K562 (cell line): ENCODE data around the gene MCMBP. TPM values are rescaled to one million over a fixed set of nuclear protein-coding genes. Genes with fewer than 3 reads are reported as not detected.

ENCODE experiments used
- ATAC-seq: fragments of 200-7000 bp; cut with Tn5 transposase; 3 replicates; pipeline ENCODE4 v1.9.1; 2020; ENCODE audit warnings: moderate library complexity
- BruUV-seq: library from RNA; stranded (reverse); fragments of 400-500 nt; replicated peaks from 2 replicates; lab custom pipeline; 2021; lab: Mats Ljungman, UMichigan
- CTCF ChIA-PET: fragments of 300-600 bp; formaldehyde crosslinking; extraction: SDS; loops from one replicate; lab custom pipeline; 2021; ENCODE audit warnings: low intra/inter-chr PET ratio; lab: Yijun Ruan, JAX
- POLR2A ChIA-PET: fragments of 300-600, 350-650 bp; sonication (Branson Sonifier 250); formaldehyde crosslinking; extraction: SDS; loops from one replicate; lab custom pipeline; 2021; ENCODE audit warnings: antibody characterized with exemption, inconsistent platforms; lab: Yijun Ruan, JAX
- DNase-seq, 4 experiments: peaks; one replicate each; pipeline versions ENCODE4 v3.0.0 to v3.0.0-alpha.2; 2011 to 2018; ENCODE audit warnings: low spot score in 3 of 4, mixed read lengths in 3 of 4; ENCODE audit errors: extremely low read depth in 1 of 4
- FAIRE-seq: peaks from 2 replicates; lab custom pipeline; 2011; peaks lifted over from hg19 to GRCh38; lab: Jason Lieb, UNC
- H2AFZ ChIP-seq: 2 replicates; pipeline ENCODE4 v1.6.0; 2011; ENCODE audit warnings: low read depth, low read length, control low read depth, inconsistent platforms
- H3K27ac ChIP-seq: fragments of 200-600 bp; 3 replicates; pipeline ENCODE4 v1.8.0; 2011; ENCODE audit warnings: low read depth, mild to moderate bottlenecking, control low read depth, inconsistent platforms, low read length, moderate library complexity, mixed read lengths; ENCODE audit errors: extremely low read depth
- H3K27me3 ChIP-seq, 2 experiments: fragments of 300-600 bp in 1 of 2; 2 replicates in 1 of 2; 3 replicates in 1 of 2; pipeline versions ENCODE4 v1.6.0 to v1.8.0; 2011; ENCODE audit warnings: inconsistent platforms in 2 of 2, low read length in 2 of 2, mild to moderate bottlenecking in 1 of 2, mixed read lengths in 1 of 2, moderate library complexity in 1 of 2; ENCODE audit not compliant: control insufficient read depth in 2 of 2, insufficient read depth in 2 of 2
- H3K36me3 ChIP-seq: fragments of 300-600 bp; 3 replicates; pipeline ENCODE4 v1.8.0; 2011; ENCODE audit warnings: mild to moderate bottlenecking, low read length, inconsistent platforms; ENCODE audit not compliant: control insufficient read depth, insufficient read depth
- H3K4me1 ChIP-seq, 2 experiments: fragments of 200-600 bp in 1 of 2; replicated peaks in 1 of 2; 2 replicates in 1 of 2; 3 replicates in 1 of 2; pipeline versions ENCODE4 v1.5.1 to v1.8.0; 2011; ENCODE audit warnings: inconsistent platforms in 2 of 2, low read length in 2 of 2, mild to moderate bottlenecking in 1 of 2, mixed read lengths in 1 of 2, moderate library complexity in 1 of 2; ENCODE audit not compliant: control insufficient read depth in 2 of 2, insufficient read depth in 2 of 2
- H3K4me2 ChIP-seq: 2 replicates; pipeline ENCODE4 v1.6.1; 2011; ENCODE audit warnings: low read length, control low read depth, inconsistent platforms, mixed read lengths; ENCODE audit not compliant: insufficient read depth
- H3K4me3 ChIP-seq: fragments of 200-600 bp; sonication (generic), shearing (Covaris generic); 2 replicates; pipeline ENCODE4 v1.5.1; 2016; ENCODE audit warnings: control low read depth, inconsistent platforms
- H3K79me2 ChIP-seq: fragments of 200-600 bp; 3 replicates; pipeline ENCODE4 v1.8.0; 2011; ENCODE audit warnings: low read length, inconsistent platforms; ENCODE audit not compliant: control insufficient read depth, insufficient read depth
- H3K9ac ChIP-seq, 2 experiments: 2 replicates each; pipeline versions ENCODE4 v1.6.0 to v1.6.1; 2011; ENCODE audit warnings: low read depth in 2 of 2, low read length in 2 of 2, control low read depth in 1 of 2, inconsistent platforms in 1 of 2, mild to moderate bottlenecking in 1 of 2, mixed read lengths in 1 of 2; ENCODE audit not compliant: insufficient read depth in 1 of 2
- H3K9me1 ChIP-seq: one replicate; pipeline ENCODE4 v1.6.0; 2011; ENCODE audit warnings: inconsistent platforms, mild to moderate bottlenecking, low read length, moderate library complexity; ENCODE audit not compliant: control insufficient read depth, insufficient read depth
- H3K9me3 ChIP-seq: replicated peaks from 2 replicates; pipeline ENCODE4 v1.5.1; 2011; ENCODE audit warnings: low read depth, low read length, inconsistent platforms; ENCODE audit not compliant: control insufficient read depth, insufficient read depth
- H4K20me1 ChIP-seq: replicated peaks from 2 replicates; pipeline ENCODE4 v1.6.1; 2011; ENCODE audit warnings: low read length, inconsistent platforms, mixed read lengths; ENCODE audit not compliant: control insufficient read depth, insufficient read depth
- DDX20 ChIP-seq: fragments of 450-650 bp; IDR thresholded peaks from 2 replicates; pipeline ENCODE4 v1.6.1; 2016; ENCODE audit warnings: missing genetic modification characterization, low read depth, mild to moderate bottlenecking, missing compliant biosample characterization, moderate library complexity
- HMG20B ChIP-seq: fragments of 250-450 bp; sonication (Bioruptor Pico); IDR thresholded peaks from 2 replicates; pipeline ENCODE4 v1.5.0; 2021; ENCODE audit warnings: mild to moderate bottlenecking
- KDM5B ChIP-seq: fragments of 200-600 bp; sonication (generic); IDR thresholded peaks from 2 replicates; pipeline ENCODE4 v1.6.1; 2012; ENCODE audit warnings: low read depth, mild to moderate bottlenecking, moderate library complexity, low read length, control low read depth, inconsistent platforms; ENCODE audit not compliant: insufficient replicate concordance
- NFIX ChIP-seq: fragments of 250-450 bp; sonication (Bioruptor Pico); IDR thresholded peaks from 2 replicates; pipeline ENCODE4 v1.4.0; 2020; ENCODE audit warnings: low read depth, mild to moderate bottlenecking, moderate library complexity
- ZNF277 ChIP-seq: fragments of 250-450 bp; sonication (Bioruptor Pico); IDR thresholded peaks from 2 replicates; pipeline ENCODE4 v1.8.0; 2022; ENCODE audit warnings: inconsistent platforms, mild to moderate bottlenecking, moderate library complexity, borderline replicate concordance
- ZNF518B ChIP-seq: fragments of 250-450 bp; sonication (Bioruptor Pico); IDR thresholded peaks from 2 replicates; pipeline ENCODE4 v1.5.0; 2021; ENCODE audit warnings: mild to moderate bottlenecking, moderate library complexity
- WGBS: fragments of 100-300 bp; shearing (Covaris generic); methylation state at CpG from one replicate; pipeline ENCODE4 v1.1.6; 2016; ENCODE audit warnings: low coverage, mixed read lengths; ENCODE audit not compliant: insufficient coverage; ENCODE audit errors: missing lambda C conversion rate; 5-methylcytosine and 5-hydroxymethylcytosine counted together
- in situ Hi-C: fragments of 300-500 bp; cut with MboI; formaldehyde crosslinking; loops from 4 replicates; pipeline ENCODE4 v1.15.0; 2018; ENCODE audit warnings: inconsistent platforms, mixed read lengths
- intact Hi-C: fragments of 100-400 bp; cut with micrococcal nuclease; formaldehyde crosslinking; loops from 2 replicates; pipeline ENCODE4 v1.14.2; 2022
- polyA plus RNA-seq, 8 experiments: library from polyadenylated mRNA; depleted of rRNA in 4 of 8; stranded (reverse) in 5 of 8; unstranded in 3 of 8; fragments of >200 nt; fragmentation: Nextera tagmentation in 2 of 8; fragmentation: Illumina TruSeq in 1 of 8; extraction: Ambion mirVana in 2 of 8; extraction: Trizol in 1 of 8; gene quantifications; 2 replicates each; pipeline versions ENCODE4 v1.2.1 to v1.2.3, GENCODE V29; 2011 to 2014; ENCODE audit warnings: inconsistent platforms in 1 of 8, missing spikeins in 1 of 8
- total RNA-seq, 7 experiments: library from RNA; depleted of rRNA in 6 of 7; stranded (reverse); fragments of >200 nt in 6 of 7; fragmentation: Illumina TruSeq in 2 of 7; extraction: Trizol in 2 of 7; gene quantifications; 2 replicates each; pipeline versions ENCODE4 v1.2.1 to v1.2.3, GENCODE V29; 2011 to 2021; ENCODE audit warnings: low replicate concordance in 1 of 7

Gene MCMBP
- total and polyA plus RNA-seq, 9 of the 15 experiments (the other 6 are each of a cell fraction or from before 2014, with no cell fraction given) = 11.2 to 74.3 (median 50.5) TPM

GRCh38 chr10:119862524-119862923 lies 10.1 kb downstream of the MCMBP start (continued):
- no peak for TF ChIP-seq ZNF518B (CRISPR knock-in tag)
- TF ChIP-seq, all 486 proteins: peak for 0

GRCh38 chr10:119860866-119861607 lies 11.6 kb downstream of the MCMBP start:
- H3K9me1 ChIP-seq = no peaks in the 10 kb centered on the region
- no peak overlapping the region for H2AFZ ChIP-seq
- POLR2A ChIA-PET = interaction anchor here (0.9 kb wide), 1 partner anchor 178 kb away, joined by 3 read pairs; no protein-coding TSS in a partner anchor
- intact Hi-C loops = loop anchor here (2.0 to 5.0 kb wide), 2 partner anchors 174 to 244 kb away; no protein-coding TSS in a partner anchor
- no peak for ATAC-seq
- H4K20me1 ChIP-seq = no peaks in the 10 kb centered on the region
- CTCF ChIA-PET = interaction anchor here (0.6 kb wide), 1 partner anchor 172 kb away, joined by 3 read pairs; no protein-coding TSS in a partner anchor
- H3K9me3 ChIP-seq = no peaks in the 10 kb centered on the region
- H3K27ac ChIP-seq = no peak overlapping the region
- H3K9ac ChIP-seq = no peak overlapping the region
- WGBS = 64% methylated on average over 7 of the region's 7 CpGs
- no peak overlapping the region for H3K4me3 ChIP-seq
- in situ Hi-C loops = loop anchor here (10.0 kb wide), 1 partner anchor 256 kb away; no protein-coding TSS in a partner anchor
- no peaks in the 10 kb centered on the region for H3K4me1 ChIP-seq
- no peak for TF ChIP-seq HMG20B (CRISPR knock-in tag)
- no peak for TF ChIP-seq NFIX
- TF ChIP-seq DDX20 = no peak
- no peak for TF ChIP-seq ZNF277 (CRISPR knock-in tag)
- TF ChIP-seq KDM5B = no peak
- TF ChIP-seq, all 486 proteins: peak for 0
- peaks cover 36% of the 10 kb centered on the region for H3K36me3 ChIP-seq
- H3K79me2 ChIP-seq = peaks cover 77% of the 10 kb centered on the region
- FAIRE-seq (no peak), DNase-seq (no peak)
- BruUV-seq = no TSS peak
- H3K4me2 ChIP-seq = no peak overlapping the region
- no peaks in the 10 kb centered on the region for H3K27me3 ChIP-seq
